ENCODE measurements around the gene MUS81. TPM values are rescaled to one million over a fixed set of nuclear protein-coding genes. Genes with fewer than 3 reads are reported as not detected.
"Not testable (repeated sequence)": the region's sequence is repeated elsewhere in the genome, so short reads cannot be mapped to it uniquely, and the experiment has no call there.

The MUS81 gene
- total RNA-seq, 2 donors from 2014 or later, result 64.3 to 68.6 TPM

DNA sequence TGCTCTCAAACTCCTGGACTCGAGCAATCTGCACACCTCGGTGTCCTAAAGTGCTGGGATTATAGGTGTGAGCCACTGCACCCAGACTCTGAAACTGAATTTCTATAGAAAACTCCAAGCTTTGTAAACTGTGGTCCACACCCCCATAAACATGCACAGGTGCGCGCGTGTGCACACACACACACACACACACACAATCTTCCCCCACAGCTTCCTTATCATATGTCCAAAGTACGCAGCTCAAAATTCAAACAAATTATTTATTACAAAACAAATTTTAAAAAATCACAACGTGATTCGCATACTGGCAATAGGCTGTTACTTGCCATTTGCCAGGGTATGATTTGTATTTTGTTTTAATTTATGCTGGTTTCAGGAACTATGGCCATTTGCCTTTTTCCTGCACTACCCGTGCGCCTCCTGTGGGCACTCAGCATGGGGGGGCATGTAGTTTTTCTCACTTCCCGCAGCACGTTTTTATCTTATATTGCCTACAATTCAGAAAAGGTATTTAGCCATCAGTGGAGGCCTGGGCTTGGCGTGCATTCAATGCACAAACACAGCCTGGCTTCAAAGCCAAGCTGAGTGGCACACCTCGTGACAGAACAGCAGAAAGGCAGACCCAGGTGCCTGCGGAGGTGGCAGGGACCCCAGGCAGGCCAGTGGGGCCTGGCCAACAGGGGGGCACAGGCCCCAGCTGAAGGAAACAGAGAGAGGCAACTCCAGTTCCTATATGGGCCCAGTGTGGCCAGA lies 37.3 kb upstream of the MUS81 start:
- WGBS, result 60% methylated on average over 15 of the region's 15 CpGs
- TF ChIP-seq POLR2A (IDR thresholded peaks at IDR 0.05), result no peak
- TF ChIP-seq, protein P1, sequence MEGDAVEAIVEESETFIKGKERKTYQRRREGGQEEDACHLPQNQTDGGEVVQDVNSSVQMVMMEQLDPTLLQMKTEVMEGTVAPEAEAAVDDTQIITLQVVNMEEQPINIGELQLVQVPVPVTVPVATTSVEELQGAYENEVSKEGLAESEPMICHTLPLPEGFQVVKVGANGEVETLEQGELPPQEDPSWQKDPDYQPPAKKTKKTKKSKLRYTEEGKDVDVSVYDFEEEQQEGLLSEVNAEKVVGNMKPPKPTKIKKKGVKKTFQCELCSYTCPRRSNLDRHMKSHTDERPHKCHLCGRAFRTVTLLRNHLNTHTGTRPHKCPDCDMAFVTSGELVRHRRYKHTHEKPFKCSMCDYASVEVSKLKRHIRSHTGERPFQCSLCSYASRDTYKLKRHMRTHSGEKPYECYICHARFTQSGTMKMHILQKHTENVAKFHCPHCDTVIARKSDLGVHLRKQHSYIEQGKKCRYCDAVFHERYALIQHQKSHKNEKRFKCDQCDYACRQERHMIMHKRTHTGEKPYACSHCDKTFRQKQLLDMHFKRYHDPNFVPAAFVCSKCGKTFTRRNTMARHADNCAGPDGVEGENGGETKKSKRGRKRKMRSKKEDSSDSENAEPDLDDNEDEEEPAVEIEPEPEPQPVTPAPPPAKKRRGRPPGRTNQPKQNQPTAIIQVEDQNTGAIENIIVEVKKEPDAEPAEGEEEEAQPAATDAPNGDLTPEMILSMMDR (IDR thresholded peaks at IDR 0.05), result no peak
- TF ChIP-seq POLR2AphosphoS5 (IDR thresholded peaks at IDR 0.05), result peak; percentile 55
- peak; percentile 35 for DNase-seq (ENCODE audit: low spot score)
- no peak overlapping the region for H3K4me3 ChIP-seq
- intact Hi-C loops (cut with DNase I), result no loop called here
- H3K9me3 ChIP-seq, result no peaks in the 10 kb centered on the region
- H3K27ac ChIP-seq, result peak overlapping the region in 1 of 2 donors; percentile 18
- H3K4me1 ChIP-seq (replicated peaks), result no peaks in the 10 kb centered on the region
- H3K27me3 ChIP-seq (replicated peaks; ENCODE audit: insufficient read depth), result no peaks in the 10 kb centered on the region
- H3K36me3 ChIP-seq, result no peaks in the 10 kb centered on the region

DNA sequence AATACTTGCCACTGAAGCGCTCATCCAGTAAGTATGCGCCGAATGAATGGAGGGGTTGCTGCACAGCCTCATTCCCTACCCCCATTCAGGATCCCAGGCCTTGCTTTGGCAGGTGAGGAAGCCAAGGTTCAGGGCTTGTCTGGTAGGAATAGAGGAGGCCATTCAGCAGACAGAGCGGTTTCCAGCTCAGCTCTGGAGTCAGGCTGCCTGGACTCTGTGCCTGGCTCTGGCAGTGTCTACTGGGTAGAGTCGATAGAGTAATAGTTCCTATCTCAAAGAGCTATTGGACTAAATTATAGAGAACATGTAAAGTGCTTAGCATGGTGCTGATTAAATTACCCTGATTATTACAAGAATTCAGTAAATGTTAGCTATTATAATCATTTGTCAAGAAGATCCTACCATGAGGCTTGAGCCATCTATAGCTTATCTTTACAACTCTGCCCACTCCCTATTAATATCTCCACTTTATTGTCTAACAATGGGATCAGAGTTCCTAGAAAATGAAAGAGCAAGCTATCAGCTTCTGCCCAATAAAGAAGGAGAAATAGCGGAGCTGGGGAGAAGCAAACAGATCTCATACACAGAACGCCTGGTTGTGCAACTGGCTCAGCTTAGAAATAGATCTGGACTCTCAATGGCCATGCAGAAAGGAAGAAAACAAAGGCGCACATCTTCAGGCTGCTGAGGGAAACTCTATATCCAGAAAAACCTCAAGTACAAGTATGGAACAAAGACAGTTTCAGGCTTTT lies 33.1 kb upstream of the MUS81 start:
- no peak for DNase-seq (ENCODE audit: low spot score)
- no peak overlapping the region for H3K4me3 ChIP-seq
- H3K9me3 ChIP-seq, result no peaks in the 10 kb centered on the region
- no peak for TF ChIP-seq POLR2A (IDR thresholded peaks at IDR 0.05)
- no peak for TF ChIP-seq POLR2AphosphoS5 (IDR thresholded peaks at IDR 0.05)
- TF ChIP-seq, protein P1 (IDR thresholded peaks at IDR 0.05), result no peak
- no peaks in the 10 kb centered on the region for H3K36me3 ChIP-seq
- no peaks in the 10 kb centered on the region for H3K27me3 ChIP-seq (replicated peaks; ENCODE audit: insufficient read depth)
- 79% methylated on average over 8 of the region's 8 CpGs for WGBS
- H3K4me1 ChIP-seq (replicated peaks), result no peaks in the 10 kb centered on the region
- no peak overlapping the region for H3K27ac ChIP-seq
- intact Hi-C loops (cut with DNase I), result no loop called here

DNA sequence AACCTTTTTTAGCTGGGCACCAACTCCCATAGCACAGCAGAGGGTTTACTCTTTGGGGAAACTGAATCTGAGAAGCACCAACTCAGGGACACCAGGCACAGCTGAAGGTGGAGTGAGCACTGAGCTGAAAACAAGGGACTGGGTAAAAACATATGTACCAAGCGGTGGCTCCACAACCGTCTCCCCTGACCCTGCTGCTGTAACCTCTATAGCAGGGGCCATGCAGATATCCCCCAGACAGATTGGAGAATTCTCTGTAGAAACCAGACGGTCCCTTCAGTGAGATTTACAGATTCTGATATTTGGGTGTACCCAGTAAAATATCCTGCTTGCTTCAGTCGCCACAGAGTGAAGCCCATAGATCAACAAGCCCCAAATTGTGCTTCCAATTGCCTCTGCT lies 30.8 kb upstream of the MUS81 start:
- WGBS, result 51% methylated on average over 4 of the region's 4 CpGs
- no peaks in the 10 kb centered on the region for H3K36me3 ChIP-seq
- no peaks in the 10 kb centered on the region for H3K27me3 ChIP-seq (replicated peaks; ENCODE audit: insufficient read depth)
- TF ChIP-seq, protein P1 (IDR thresholded peaks at IDR 0.05), result no peak
- no peak for TF ChIP-seq POLR2A (IDR thresholded peaks at IDR 0.05)
- TF ChIP-seq POLR2AphosphoS5 (IDR thresholded peaks at IDR 0.05), result no peak
- intact Hi-C loops (cut with DNase I), result no loop called here
- H3K9me3 ChIP-seq, result no peaks in the 10 kb centered on the region
- H3K27ac ChIP-seq, result no peak overlapping the region
- H3K4me1 ChIP-seq (replicated peaks), result no peaks in the 10 kb centered on the region
- DNase-seq (ENCODE audit: low spot score), result no peak
- H3K4me3 ChIP-seq, result no peak overlapping the region

DNA sequence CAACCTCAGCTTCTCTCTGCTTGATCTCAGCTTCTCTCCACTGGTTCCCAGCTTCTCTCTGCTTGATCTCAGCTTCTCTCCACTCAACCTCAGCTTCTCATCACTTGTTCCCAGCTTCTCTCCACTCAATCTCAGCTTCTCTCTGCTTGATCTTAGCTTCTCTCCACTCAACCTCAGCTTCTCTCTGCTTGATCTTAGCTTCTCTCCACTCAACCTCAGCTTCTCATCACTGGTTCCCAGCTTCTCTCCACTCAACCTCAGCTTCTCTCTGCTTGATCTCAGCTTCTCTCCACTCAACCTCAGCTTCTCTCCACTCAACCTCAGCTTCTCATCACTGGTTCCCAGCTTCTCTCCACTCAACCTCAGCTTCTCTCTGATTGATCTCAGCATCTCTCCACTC lies 28.0 kb upstream of the MUS81 start:
- H3K4me3 ChIP-seq; H3K4me1 ChIP-seq (replicated peaks); H3K27ac ChIP-seq; H3K36me3 ChIP-seq; DNase-seq (ENCODE audit: low spot score); H3K9me3 ChIP-seq; H3K27me3 ChIP-seq (replicated peaks; ENCODE audit: insufficient read depth): not testable (repeated sequence)
- intact Hi-C loops (cut with DNase I), result loop anchor here (5.0 kb wide), 1 partner anchor 125 kb away; no protein-coding TSS in a partner anchor

DNA sequence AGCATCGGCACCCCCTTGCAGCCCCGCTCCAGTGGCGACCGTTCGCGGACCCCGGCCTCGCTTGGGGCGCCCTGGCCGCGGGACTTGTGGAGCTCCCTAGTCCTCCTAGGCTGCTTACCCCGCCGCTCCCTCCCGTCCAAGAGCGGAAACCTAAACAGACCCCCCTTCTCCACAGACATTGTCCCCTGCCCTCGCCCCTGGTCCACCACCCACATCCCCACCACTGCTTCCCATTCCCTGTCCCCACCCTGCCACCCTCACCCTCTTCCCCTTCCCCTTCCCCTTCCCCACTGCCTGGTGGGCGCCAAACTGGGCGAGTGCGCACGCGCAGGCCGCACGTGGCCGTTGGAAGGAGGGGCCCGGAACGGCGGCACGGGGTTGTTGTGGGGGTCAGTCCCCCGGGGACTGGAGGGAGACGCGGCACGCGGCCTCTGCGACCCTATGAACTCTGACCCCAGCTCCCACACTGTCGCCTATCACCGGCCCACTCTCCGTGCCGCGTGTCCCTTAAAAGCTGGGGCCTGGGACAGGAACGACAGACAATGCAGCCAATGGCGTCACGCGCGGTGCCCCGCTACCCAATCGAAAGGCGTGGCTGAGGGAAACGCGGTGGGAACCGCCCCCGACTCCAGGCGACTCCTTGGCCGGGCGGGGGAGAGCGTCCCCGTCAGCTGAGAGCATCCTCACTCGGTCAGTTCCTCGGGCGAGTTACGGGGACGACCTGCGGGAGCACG lies 26.8 kb upstream of the MUS81 start, which contains the start of gene SNX32:
Gene SNX32, plus strand, starts transcription at position 667 of the 734 bp plus-strand sequence. CDS start 103 bp downstream, outside the sequence.
- TF ChIP-seq POLR2AphosphoS5 (IDR thresholded peaks at IDR 0.05) (peak; percentile 91), POLR2A (IDR thresholded peaks at IDR 0.05) (no peak)
- TF ChIP-seq, protein P1 (IDR thresholded peaks at IDR 0.05), result no peak
- WGBS, result under 1% methylated on average over 59 of the region's 63 CpGs
- intact Hi-C loops (cut with DNase I), result loop anchor here (5.0 kb wide), 1 partner anchor 126 kb away; no protein-coding TSS in a partner anchor
- H3K4me1 ChIP-seq (replicated peaks), result no peaks in the 10 kb centered on the region
- H3K9me3 ChIP-seq, result no peaks in the 10 kb centered on the region
- no peaks in the 10 kb centered on the region for H3K27me3 ChIP-seq (replicated peaks; ENCODE audit: insufficient read depth)
- no peaks in the 10 kb centered on the region for H3K36me3 ChIP-seq
- peak; percentile 92 for DNase-seq (ENCODE audit: low spot score)
- H3K4me3 ChIP-seq, result peak within 1 kb of the TSS; percentile 43 to 49
- H3K27ac ChIP-seq, result no peak within 1 kb of the TSS
